Measurements from ENCODE around the gene C9orf43.

Gene C9orf43

GRCh38 chr9:113421726-113422125, 11.2 kb downstream of the C9orf43 start:
- Histone ChIP-seq H3K36me3 (no peaks in the 10 kb centered on the region), H3K27ac (no peak overlapping the region), H3K9me3 (no peaks in the 10 kb centered on the region), H3K27me3 (peaks cover 0 to 4% of the 10 kb centered on the region in 2 donors), H3K4me1 (no peaks in the 10 kb centered on the region), H3K4me3 (no peak overlapping the region)
- DNase-seq = no peak
- TF ChIP-seq, protein P1, sequence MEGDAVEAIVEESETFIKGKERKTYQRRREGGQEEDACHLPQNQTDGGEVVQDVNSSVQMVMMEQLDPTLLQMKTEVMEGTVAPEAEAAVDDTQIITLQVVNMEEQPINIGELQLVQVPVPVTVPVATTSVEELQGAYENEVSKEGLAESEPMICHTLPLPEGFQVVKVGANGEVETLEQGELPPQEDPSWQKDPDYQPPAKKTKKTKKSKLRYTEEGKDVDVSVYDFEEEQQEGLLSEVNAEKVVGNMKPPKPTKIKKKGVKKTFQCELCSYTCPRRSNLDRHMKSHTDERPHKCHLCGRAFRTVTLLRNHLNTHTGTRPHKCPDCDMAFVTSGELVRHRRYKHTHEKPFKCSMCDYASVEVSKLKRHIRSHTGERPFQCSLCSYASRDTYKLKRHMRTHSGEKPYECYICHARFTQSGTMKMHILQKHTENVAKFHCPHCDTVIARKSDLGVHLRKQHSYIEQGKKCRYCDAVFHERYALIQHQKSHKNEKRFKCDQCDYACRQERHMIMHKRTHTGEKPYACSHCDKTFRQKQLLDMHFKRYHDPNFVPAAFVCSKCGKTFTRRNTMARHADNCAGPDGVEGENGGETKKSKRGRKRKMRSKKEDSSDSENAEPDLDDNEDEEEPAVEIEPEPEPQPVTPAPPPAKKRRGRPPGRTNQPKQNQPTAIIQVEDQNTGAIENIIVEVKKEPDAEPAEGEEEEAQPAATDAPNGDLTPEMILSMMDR (IDR thresholded peaks at IDR 0.05) = no peak
- intact Hi-C loops (cut with DNase I; ENCODE audit: low total_unique reads) = loop anchor here (10.0 kb wide), 1 partner anchor 373 kb away; no protein-coding TSS in a partner anchor

GRCh38 chr9:113425072-113425471, 14.5 kb downstream of the C9orf43 start:
- Histone ChIP-seq H3K9me3 (no peaks in the 10 kb centered on the region), H3K4me1 (no peaks in the 10 kb centered on the region), H3K27ac (no peak overlapping the region), H3K27me3 (peaks cover 0 to 4% of the 10 kb centered on the region in 2 donors), H3K4me3 (no peak overlapping the region), H3K36me3 (no peaks in the 10 kb centered on the region)
- intact Hi-C loops (cut with DNase I; ENCODE audit: low total_unique reads) = loop anchor here (10.0 kb wide), 1 partner anchor 370 kb away; no protein-coding TSS in a partner anchor
- TF ChIP-seq, protein P1 (IDR thresholded peaks at IDR 0.05) = no peak
- DNase-seq = no peak

GRCh38 chr9:113426701-113427100, 16.2 kb downstream of the C9orf43 start:
- intact Hi-C loops (cut with DNase I; ENCODE audit: low total_unique reads) = loop anchor here (10.0 kb wide), 1 partner anchor 368 kb away; no protein-coding TSS in a partner anchor
- H3K9me3 ChIP-seq = no peaks in the 10 kb centered on the region
- H3K27me3 ChIP-seq = peaks cover 0 to 4% of the 10 kb centered on the region in 2 donors
- no peaks in the 10 kb centered on the region for H3K36me3 ChIP-seq
- TF ChIP-seq, protein P1 (IDR thresholded peaks at IDR 0.05) = no peak
- DNase-seq = no peak
- H3K27ac ChIP-seq = no peak overlapping the region
- no peak overlapping the region for H3K4me3 ChIP-seq
- no peaks in the 10 kb centered on the region for H3K4me1 ChIP-seq

DNA sequence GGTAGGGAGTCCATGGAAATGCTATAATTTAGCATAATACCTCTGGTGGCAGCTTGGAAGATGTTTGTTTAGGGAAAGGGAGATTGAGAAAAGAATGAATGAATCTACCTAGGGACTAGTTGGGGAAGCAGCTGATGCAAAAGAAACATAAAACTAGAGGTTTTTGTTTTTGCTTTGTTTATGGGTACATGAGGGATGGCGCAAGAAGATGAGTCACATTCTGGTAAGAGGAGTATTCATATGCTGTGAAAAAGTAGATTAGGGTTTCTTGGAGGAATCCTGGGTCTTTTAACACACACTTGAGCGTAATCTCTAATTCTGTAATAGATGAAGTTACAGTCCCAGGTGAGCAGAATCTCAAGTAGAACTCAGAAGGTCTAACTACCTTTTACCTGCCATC, 17.1 kb downstream of the C9orf43 start:
- Histone ChIP-seq H3K27me3 (peaks cover 0 to 4% of the 10 kb centered on the region in 2 donors), H3K9me3 (no peaks in the 10 kb centered on the region), H3K4me3 (no peak overlapping the region), H3K36me3 (no peaks in the 10 kb centered on the region), H3K4me1 (no peaks in the 10 kb centered on the region), H3K27ac (no peak overlapping the region)
- TF ChIP-seq, protein P1 (IDR thresholded peaks at IDR 0.05) = no peak
- intact Hi-C loops (cut with DNase I; ENCODE audit: low total_unique reads) = loop anchor here (10.0 kb wide), 1 partner anchor 367 kb away; no protein-coding TSS in a partner anchor
- DNase-seq = no peak

DNA sequence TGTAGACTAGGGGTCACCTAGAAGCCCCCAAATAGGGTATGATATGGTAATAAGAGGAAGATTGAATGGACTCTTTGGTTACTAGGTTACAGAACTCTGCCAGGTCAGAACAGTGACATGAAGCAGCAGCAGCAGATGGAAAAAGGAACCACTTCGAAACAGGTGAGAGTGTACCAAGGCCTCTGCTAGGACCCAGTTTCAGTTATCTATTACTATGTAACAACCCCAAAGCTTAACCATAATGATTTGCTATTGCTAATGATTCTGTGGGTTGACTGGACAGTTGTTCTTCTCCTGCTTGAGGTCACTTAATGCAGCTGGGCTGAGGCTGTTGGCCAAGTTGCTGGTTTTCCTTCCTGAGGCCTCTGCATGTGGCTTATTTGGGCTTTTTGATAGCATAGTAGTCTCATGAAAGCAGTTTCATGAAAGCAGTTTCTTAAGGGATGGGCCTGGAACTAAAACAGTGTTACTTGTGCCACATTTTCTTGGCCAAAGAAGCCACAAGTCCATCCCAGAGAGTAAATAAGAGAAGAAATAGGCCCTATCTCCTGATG, 17.6 kb downstream of the C9orf43 start:
- Histone ChIP-seq H3K27ac (no peak overlapping the region), H3K9me3 (no peaks in the 10 kb centered on the region), H3K4me1 (no peaks in the 10 kb centered on the region), H3K4me3 (no peak overlapping the region), H3K27me3 (peaks cover 0 to 4% of the 10 kb centered on the region in 2 donors), H3K36me3 (no peaks in the 10 kb centered on the region)
- intact Hi-C loops (cut with DNase I; ENCODE audit: low total_unique reads) = loop anchor here (10.0 kb wide), 1 partner anchor 367 kb away; no protein-coding TSS in a partner anchor
- TF ChIP-seq, protein P1 (IDR thresholded peaks at IDR 0.05) = no peak
- DNase-seq = no peak

Data from tibial artery (tissue), 4 donors.